Transverse colon (tissue), 4 donors: ENCODE data around the gene PLAAT4.

Source experiments
- POLR2A ChIP-seq: fragments of 450-650 bp; IDR thresholded peaks from one replicate; pipeline ENCODE4 v1.6.1; 2016; ENCODE audit warnings: antibody characterized with exemption, mild to moderate bottlenecking, moderate library complexity
- POLR2AphosphoS5 ChIP-seq, 3 donors: sonication (generic); formaldehyde crosslinking; IDR thresholded peaks; one replicate each; pipeline ENCODE4 v1.6.1; 2016; ENCODE audit warnings: antibody characterized with exemption in 3 of 3
- TF ChIP-seq, protein P1 (sequence below), 5 experiments: fragments of 200-600 bp in 3 of 5; fragments of 450-650 bp in 2 of 5; sonication (generic) in 3 of 5; IDR thresholded peaks; 1 replicate in 2 of 5; 2 replicates in 3 of 5; pipeline ENCODE4 v1.5.1; 2016 to 2017; ENCODE audit warnings: antibody characterized with exemption in 5 of 5, inconsistent platforms in 3 of 5, mild to moderate bottlenecking in 2 of 5, moderate library complexity in 1 of 5

DNA sequence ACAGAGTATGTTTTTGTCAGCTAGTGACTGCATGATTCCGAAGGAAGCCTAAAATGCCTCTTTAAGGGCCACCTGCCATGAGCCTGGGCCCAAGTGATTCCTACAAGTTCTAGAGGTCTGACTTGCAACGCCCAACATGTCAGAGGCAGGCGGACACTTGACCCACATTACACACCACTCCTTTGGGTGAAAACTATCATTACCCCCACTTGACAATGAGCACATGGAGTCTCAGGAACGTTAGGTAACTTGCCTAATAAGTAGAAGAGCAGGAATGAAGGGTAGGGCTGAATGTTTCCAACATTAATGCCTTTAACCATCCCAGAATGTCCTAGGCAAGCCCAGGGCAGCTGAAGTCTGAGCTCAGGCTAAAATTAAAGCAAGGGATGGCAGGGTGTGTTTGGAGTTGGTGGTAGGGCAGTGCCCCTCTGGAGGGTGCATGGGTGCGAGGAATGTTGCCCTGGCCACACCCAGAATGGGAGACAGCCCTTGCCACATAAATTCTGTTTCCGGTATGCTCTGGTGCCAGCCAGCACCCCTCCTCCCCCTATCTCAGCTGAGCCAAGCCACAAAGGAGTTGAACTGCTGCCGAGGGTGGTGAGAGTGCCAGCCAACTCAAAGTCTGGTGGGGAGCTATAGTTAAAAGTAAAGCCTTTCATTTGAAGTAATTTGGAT lies 24.0 kb downstream of the PLAAT4 start:
- TF ChIP-seq, protein P1, sequence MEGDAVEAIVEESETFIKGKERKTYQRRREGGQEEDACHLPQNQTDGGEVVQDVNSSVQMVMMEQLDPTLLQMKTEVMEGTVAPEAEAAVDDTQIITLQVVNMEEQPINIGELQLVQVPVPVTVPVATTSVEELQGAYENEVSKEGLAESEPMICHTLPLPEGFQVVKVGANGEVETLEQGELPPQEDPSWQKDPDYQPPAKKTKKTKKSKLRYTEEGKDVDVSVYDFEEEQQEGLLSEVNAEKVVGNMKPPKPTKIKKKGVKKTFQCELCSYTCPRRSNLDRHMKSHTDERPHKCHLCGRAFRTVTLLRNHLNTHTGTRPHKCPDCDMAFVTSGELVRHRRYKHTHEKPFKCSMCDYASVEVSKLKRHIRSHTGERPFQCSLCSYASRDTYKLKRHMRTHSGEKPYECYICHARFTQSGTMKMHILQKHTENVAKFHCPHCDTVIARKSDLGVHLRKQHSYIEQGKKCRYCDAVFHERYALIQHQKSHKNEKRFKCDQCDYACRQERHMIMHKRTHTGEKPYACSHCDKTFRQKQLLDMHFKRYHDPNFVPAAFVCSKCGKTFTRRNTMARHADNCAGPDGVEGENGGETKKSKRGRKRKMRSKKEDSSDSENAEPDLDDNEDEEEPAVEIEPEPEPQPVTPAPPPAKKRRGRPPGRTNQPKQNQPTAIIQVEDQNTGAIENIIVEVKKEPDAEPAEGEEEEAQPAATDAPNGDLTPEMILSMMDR (IDR thresholded peaks at IDR 0.05) = no peak
- TF ChIP-seq POLR2AphosphoS5 (IDR thresholded peaks at IDR 0.05) (no peak), POLR2A (no peak)
